Measurements from ENCODE around the gene NCKAP5. TPM values are rescaled to one million over a fixed set of nuclear protein-coding genes. Genes with fewer than 3 reads are reported as not detected.

The NCKAP5 gene
- total RNA-seq, 1 experiment from 2014 or later, result 3.4 TPM

GRCh38 chr2:132754392-132754791 is 813.9 kb downstream of the NCKAP5 start:
- in situ Hi-C loops (cut with HindIII; ENCODE audit: low pct_unique_long_range_greater_than_20kb, low sequenced_read_pairs), result no loop called here

GRCh38 chr2:132752421-132753206 is 815.6 kb downstream of the NCKAP5 start:
- in situ Hi-C loops (cut with HindIII; ENCODE audit: low pct_unique_long_range_greater_than_20kb, low sequenced_read_pairs), result no loop called here
- no peak for DNase-seq (ENCODE audit: low read depth)

More at GRCh38 chr2:132754392-132754791, 813.9 kb downstream of the NCKAP5 start:
- DNase-seq (ENCODE audit: low read depth), result no peak

- in situ Hi-C loops (cut with HindIII; ENCODE audit: low pct_unique_long_range_greater_than_20kb, low sequenced_read_pairs), result no loop called here
- no peak for DNase-seq (ENCODE audit: low read depth)
These were observed 816.4 kb downstream of the NCKAP5 start for GRCh38 chr2:132751836-132752235.

GRCh38 chr2:132750606-132751005 is 817.7 kb downstream of the NCKAP5 start:
- in situ Hi-C loops (cut with HindIII; ENCODE audit: low pct_unique_long_range_greater_than_20kb, low sequenced_read_pairs), result no loop called here
- DNase-seq (ENCODE audit: low read depth), result no peak

- DNase-seq (ENCODE audit: low read depth), result no peak
- in situ Hi-C loops (cut with HindIII; ENCODE audit: low pct_unique_long_range_greater_than_20kb, low sequenced_read_pairs), result no loop called here
These were observed 821.2 kb downstream of the NCKAP5 start for GRCh38 chr2:132747046-132747445.

GRCh38 chr2:132741754-132742153 is 826.5 kb downstream of the NCKAP5 start:
- in situ Hi-C loops (cut with HindIII; ENCODE audit: low pct_unique_long_range_greater_than_20kb, low sequenced_read_pairs), result no loop called here

GRCh38 chr2:132740081-132740720 is 828.1 kb downstream of the NCKAP5 start:
- no peak for DNase-seq (ENCODE audit: low read depth)
- in situ Hi-C loops (cut with HindIII; ENCODE audit: low pct_unique_long_range_greater_than_20kb, low sequenced_read_pairs), result no loop called here

More at GRCh38 chr2:132741754-132742153, 826.5 kb downstream of the NCKAP5 start:
- no peak for DNase-seq (ENCODE audit: low read depth)

GRCh38 chr2:132738223-132738622 is 830.0 kb downstream of the NCKAP5 start:
- DNase-seq (ENCODE audit: low read depth), result no peak
- in situ Hi-C loops (cut with HindIII; ENCODE audit: low pct_unique_long_range_greater_than_20kb, low sequenced_read_pairs), result no loop called here

GRCh38 chr2:132736059-132736458 is 832.2 kb downstream of the NCKAP5 start:
- in situ Hi-C loops (cut with HindIII; ENCODE audit: low pct_unique_long_range_greater_than_20kb, low sequenced_read_pairs), result no loop called here
- DNase-seq (ENCODE audit: low read depth), result no peak

GRCh38 chr2:132734961-132735360 is 833.3 kb downstream of the NCKAP5 start:
- in situ Hi-C loops (cut with HindIII; ENCODE audit: low pct_unique_long_range_greater_than_20kb, low sequenced_read_pairs), result no loop called here
- no peak for DNase-seq (ENCODE audit: low read depth)

GRCh38 chr2:132733094-132733493 is 835.2 kb downstream of the NCKAP5 start:
- in situ Hi-C loops (cut with HindIII; ENCODE audit: low pct_unique_long_range_greater_than_20kb, low sequenced_read_pairs), result no loop called here

GRCh38 chr2:132732694-132733093 is 835.6 kb downstream of the NCKAP5 start:
- in situ Hi-C loops (cut with HindIII; ENCODE audit: low pct_unique_long_range_greater_than_20kb, low sequenced_read_pairs), result no loop called here
- DNase-seq (ENCODE audit: low read depth), result no peak

More at GRCh38 chr2:132733094-132733493, 835.2 kb downstream of the NCKAP5 start:
- DNase-seq (ENCODE audit: low read depth), result no peak

- DNase-seq (ENCODE audit: low read depth), result no peak
These were observed 836.8 kb downstream of the NCKAP5 start for GRCh38 chr2:132731441-132731840.

GRCh38 chr2:132730611-132731010 is 837.7 kb downstream of the NCKAP5 start:
- DNase-seq (ENCODE audit: low read depth), result no peak
- in situ Hi-C loops (cut with HindIII; ENCODE audit: low pct_unique_long_range_greater_than_20kb, low sequenced_read_pairs), result no loop called here

More at GRCh38 chr2:132731441-132731840, 836.8 kb downstream of the NCKAP5 start:
- in situ Hi-C loops (cut with HindIII; ENCODE audit: low pct_unique_long_range_greater_than_20kb, low sequenced_read_pairs), result no loop called here

GRCh38 chr2:132729522-132729921 is 838.7 kb downstream of the NCKAP5 start:
- no peak for DNase-seq (ENCODE audit: low read depth)
- in situ Hi-C loops (cut with HindIII; ENCODE audit: low pct_unique_long_range_greater_than_20kb, low sequenced_read_pairs), result no loop called here

GRCh38 chr2:132726155-132726554 is 842.1 kb downstream of the NCKAP5 start:
- in situ Hi-C loops (cut with HindIII; ENCODE audit: low pct_unique_long_range_greater_than_20kb, low sequenced_read_pairs), result no loop called here
- DNase-seq (ENCODE audit: low read depth), result no peak

- in situ Hi-C loops (cut with HindIII; ENCODE audit: low pct_unique_long_range_greater_than_20kb, low sequenced_read_pairs), result no loop called here
- no peak for DNase-seq (ENCODE audit: low read depth)
These were observed 842.5 kb downstream of the NCKAP5 start for GRCh38 chr2:132725748-132726147.

GRCh38 chr2:132725148-132725547 is 843.1 kb downstream of the NCKAP5 start:
- DNase-seq (ENCODE audit: low read depth), result no peak
- in situ Hi-C loops (cut with HindIII; ENCODE audit: low pct_unique_long_range_greater_than_20kb, low sequenced_read_pairs), result no loop called here

GRCh38 chr2:132721938-132722337 is 846.3 kb downstream of the NCKAP5 start:
- DNase-seq (ENCODE audit: low read depth), result no peak
- in situ Hi-C loops (cut with HindIII; ENCODE audit: low pct_unique_long_range_greater_than_20kb, low sequenced_read_pairs), result no loop called here

GRCh38 chr2:132720393-132720792 is 847.9 kb downstream of the NCKAP5 start:
- in situ Hi-C loops (cut with HindIII; ENCODE audit: low pct_unique_long_range_greater_than_20kb, low sequenced_read_pairs), result no loop called here
- no peak for DNase-seq (ENCODE audit: low read depth)

Measured in Caki2 (cell line).